Dendritic cell treated with granulocyte-macrophage colony-stimulating factor and Interleukin-4, amounts not matched to agents 40 ng/mL and 50 ng/mL, for 4 days (primary cell): Measurements from ENCODE around the gene DLL1.

Source experiments
- H3K27ac Mint-ChIP-seq: one replicate; pipeline ENCODE4 v1.8.0; 2022; ENCODE audit warnings: mild to moderate bottlenecking, mixed read lengths
- H3K27me3 Mint-ChIP-seq: one replicate; pipeline ENCODE4 v1.8.0; 2022; ENCODE audit warnings: mild to moderate bottlenecking, mixed read lengths
- H3K36me3 Mint-ChIP-seq: one replicate; pipeline ENCODE4 v1.8.0; 2022; ENCODE audit warnings: low read depth, mixed read lengths
- H3K4me1 Mint-ChIP-seq: one replicate; pipeline ENCODE4 v1.8.0; 2022; ENCODE audit warnings: low read depth, mixed read lengths
- H3K4me3 Mint-ChIP-seq: one replicate; pipeline ENCODE4 v1.8.0; 2022; ENCODE audit warnings: mild to moderate bottlenecking, moderate library complexity, mixed read lengths
- H3K9me3 Mint-ChIP-seq: one replicate; pipeline ENCODE4 v1.8.0; 2022; ENCODE audit warnings: mixed read lengths
- intact Hi-C: fragments of 100-400 bp; cut with micrococcal nuclease; formaldehyde crosslinking; loops from one replicate; pipeline ENCODE4 v1.15.0; 2022

DLL1 gene

DNA sequence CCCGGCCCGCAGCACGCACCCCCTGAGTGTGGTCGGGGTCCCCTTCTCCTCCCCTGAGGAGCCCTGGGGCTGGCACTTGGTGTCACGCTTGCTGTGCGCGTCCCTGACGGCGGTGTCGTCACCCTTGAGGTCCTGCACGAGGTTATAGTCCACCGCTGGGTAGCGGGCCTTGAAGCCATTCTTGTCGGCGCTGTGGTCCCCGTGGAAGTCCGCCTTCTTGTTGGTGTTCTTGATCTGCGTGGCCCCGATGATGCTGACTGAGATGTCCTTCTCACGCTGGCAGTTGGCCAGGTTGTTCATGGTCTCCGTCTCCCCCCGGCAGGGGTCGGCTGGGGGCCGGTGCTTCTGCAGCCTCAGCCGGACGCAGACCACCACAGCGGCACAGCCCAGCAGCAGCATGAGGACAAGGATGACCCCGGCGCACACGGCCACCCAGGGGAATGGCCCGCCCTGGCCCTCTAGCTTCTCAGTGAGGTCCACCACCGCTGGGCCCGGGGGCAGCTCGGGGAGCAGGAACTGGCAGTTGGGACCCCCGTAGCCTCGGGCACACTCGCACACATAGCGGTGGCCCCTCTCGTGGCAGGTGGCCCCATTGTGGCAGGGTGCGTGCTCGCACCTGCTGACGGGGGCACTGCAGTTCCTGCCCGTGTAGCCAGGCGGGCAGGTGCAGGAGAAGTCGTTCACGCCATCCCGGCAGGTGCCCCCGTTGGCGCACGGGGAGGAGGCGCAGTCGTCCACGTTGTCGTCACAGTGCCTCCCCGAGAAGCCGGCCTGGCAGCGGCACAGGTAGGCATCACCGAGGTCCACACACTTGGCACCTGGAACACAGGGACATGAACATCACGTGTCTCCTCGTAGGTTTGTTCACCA is 7.4 kb downstream of the DLL1 start:
- Mint-ChIP-seq H3K4me3 (no peak overlapping the region), H3K9me3 (no peaks in the 10 kb centered on the region), H3K27ac (no peak overlapping the region), H3K27me3 (peaks cover 60% of the 10 kb centered on the region), H3K4me1 (peaks cover 3% of the 10 kb centered on the region), H3K36me3 (no peaks in the 10 kb centered on the region)
- intact Hi-C loops = no loop called here

- Mint-ChIP-seq H3K4me3 (no peak overlapping the region), H3K27ac (no peak overlapping the region), H3K9me3 (no peaks in the 10 kb centered on the region), H3K27me3 (peaks cover 53% of the 10 kb centered on the region), H3K4me1 (peaks cover 5% of the 10 kb centered on the region), H3K36me3 (no peaks in the 10 kb centered on the region)
- intact Hi-C loops = no loop called here
Observed at GRCh38 chr6:170282512-170283158, 8.2 kb downstream of the DLL1 start.

- intact Hi-C loops = no loop called here
- no peaks in the 10 kb centered on the region for H3K36me3 Mint-ChIP-seq
- peaks cover 5% of the 10 kb centered on the region for H3K4me1 Mint-ChIP-seq
- no peaks in the 10 kb centered on the region for H3K9me3 Mint-ChIP-seq
- H3K27ac Mint-ChIP-seq = no peak overlapping the region
- H3K4me3 Mint-ChIP-seq = no peak overlapping the region
- H3K27me3 Mint-ChIP-seq = peaks cover 46% of the 10 kb centered on the region
Observed at GRCh38 chr6:170281331-170282292, 9.3 kb downstream of the DLL1 start.

DNA sequence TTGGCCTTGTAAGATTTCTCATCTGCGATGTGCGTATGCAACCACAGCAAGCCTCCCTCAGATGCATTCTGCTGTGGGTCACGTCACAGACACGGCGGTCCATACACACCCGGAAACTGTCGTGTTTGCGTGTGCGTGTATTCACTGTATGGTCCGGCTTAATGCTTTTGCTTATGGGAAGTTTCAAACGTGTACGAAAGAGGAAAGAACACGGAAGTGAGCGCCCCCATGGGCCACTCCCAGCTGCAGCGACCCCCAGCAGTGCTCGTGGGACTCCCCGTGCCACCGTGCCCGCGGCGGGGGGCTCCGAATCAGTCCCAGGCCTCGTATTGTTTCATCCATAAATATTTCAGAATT is 10.2 kb downstream of the DLL1 start:
- Mint-ChIP-seq H3K27me3 (peaks cover 37% of the 10 kb centered on the region), H3K27ac (no peak overlapping the region), H3K36me3 (no peaks in the 10 kb centered on the region), H3K4me1 (peaks cover 5% of the 10 kb centered on the region), H3K9me3 (no peaks in the 10 kb centered on the region), H3K4me3 (peak overlapping the region; percentile 44)
- intact Hi-C loops = no loop called here

- H3K4me3 Mint-ChIP-seq = peak overlapping the region; percentile 44
- no peak overlapping the region for H3K27ac Mint-ChIP-seq
- peaks cover 34% of the 10 kb centered on the region for H3K27me3 Mint-ChIP-seq
- H3K4me1 Mint-ChIP-seq = peaks cover 5% of the 10 kb centered on the region
- no peaks in the 10 kb centered on the region for H3K9me3 Mint-ChIP-seq
- intact Hi-C loops = no loop called here
- H3K36me3 Mint-ChIP-seq = no peaks in the 10 kb centered on the region
Observed at GRCh38 chr6:170279977-170280688, 10.7 kb downstream of the DLL1 start.

GRCh38 chr6:170279426-170279825 is 11.5 kb downstream of the DLL1 start:
- Mint-ChIP-seq H3K9me3 (no peaks in the 10 kb centered on the region), H3K27ac (no peak overlapping the region), H3K4me1 (peaks cover 5% of the 10 kb centered on the region), H3K4me3 (no peak overlapping the region), H3K27me3 (peaks cover 31% of the 10 kb centered on the region), H3K36me3 (no peaks in the 10 kb centered on the region)
- intact Hi-C loops = no loop called here

- Mint-ChIP-seq H3K27ac (no peak overlapping the region), H3K27me3 (peaks cover 30% of the 10 kb centered on the region)
- intact Hi-C loops = no loop called here
Observed at GRCh38 chr6:170278743-170279094, 12.2 kb downstream of the DLL1 start.

DNA sequence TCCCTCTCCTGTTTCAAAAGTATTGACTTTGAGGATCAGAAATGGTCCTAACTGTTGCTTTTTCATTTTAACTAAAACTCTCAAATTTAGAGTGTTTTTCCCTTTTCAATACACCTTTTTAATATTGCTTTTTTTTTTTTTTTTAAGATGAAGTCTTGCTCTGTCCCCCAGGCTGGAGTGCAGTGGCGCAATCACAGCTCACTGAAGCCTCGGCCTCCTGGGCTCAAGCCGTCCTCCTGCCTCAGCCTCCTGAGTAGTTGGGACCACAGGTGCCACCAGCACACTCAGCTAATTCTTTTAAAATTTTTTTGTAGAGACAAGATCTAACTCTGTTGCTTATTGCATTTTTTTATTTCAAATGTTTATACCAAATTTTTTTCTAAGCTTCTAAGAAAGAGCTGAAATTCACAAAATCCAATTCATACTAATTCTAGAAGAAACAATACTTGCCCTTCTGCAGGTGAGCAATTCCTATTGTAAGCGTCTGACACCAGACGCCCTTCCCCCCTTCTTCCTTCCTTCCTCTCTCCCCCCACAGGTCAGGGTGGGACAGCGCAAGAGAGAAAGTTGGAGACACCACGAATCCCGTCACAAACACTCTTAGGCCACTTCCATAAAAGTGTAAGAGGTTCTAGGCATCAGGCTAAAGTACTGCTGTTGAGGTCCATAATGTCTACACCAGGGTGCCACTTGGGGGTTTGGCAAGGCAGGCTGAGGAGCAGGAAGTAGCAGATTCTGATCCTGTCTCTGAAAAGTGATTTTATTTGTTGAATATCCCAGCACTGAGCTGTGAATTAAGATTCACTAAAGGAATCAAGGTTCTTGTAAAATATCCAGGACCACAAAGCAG is 12.8 kb downstream of the DLL1 start:
- Mint-ChIP-seq H3K4me3 (no peak overlapping the region), H3K27me3 (peaks cover 30% of the 10 kb centered on the region), H3K4me1 (peaks cover 5% of the 10 kb centered on the region), H3K36me3 (no peaks in the 10 kb centered on the region), H3K27ac (no peak overlapping the region), H3K9me3 (no peaks in the 10 kb centered on the region)
- intact Hi-C loops = no loop called here

More at GRCh38 chr6:170278743-170279094, 12.2 kb downstream of the DLL1 start:
- Mint-ChIP-seq H3K9me3 (no peaks in the 10 kb centered on the region), H3K4me1 (peaks cover 5% of the 10 kb centered on the region), H3K36me3 (no peaks in the 10 kb centered on the region), H3K4me3 (no peak overlapping the region)

DNA sequence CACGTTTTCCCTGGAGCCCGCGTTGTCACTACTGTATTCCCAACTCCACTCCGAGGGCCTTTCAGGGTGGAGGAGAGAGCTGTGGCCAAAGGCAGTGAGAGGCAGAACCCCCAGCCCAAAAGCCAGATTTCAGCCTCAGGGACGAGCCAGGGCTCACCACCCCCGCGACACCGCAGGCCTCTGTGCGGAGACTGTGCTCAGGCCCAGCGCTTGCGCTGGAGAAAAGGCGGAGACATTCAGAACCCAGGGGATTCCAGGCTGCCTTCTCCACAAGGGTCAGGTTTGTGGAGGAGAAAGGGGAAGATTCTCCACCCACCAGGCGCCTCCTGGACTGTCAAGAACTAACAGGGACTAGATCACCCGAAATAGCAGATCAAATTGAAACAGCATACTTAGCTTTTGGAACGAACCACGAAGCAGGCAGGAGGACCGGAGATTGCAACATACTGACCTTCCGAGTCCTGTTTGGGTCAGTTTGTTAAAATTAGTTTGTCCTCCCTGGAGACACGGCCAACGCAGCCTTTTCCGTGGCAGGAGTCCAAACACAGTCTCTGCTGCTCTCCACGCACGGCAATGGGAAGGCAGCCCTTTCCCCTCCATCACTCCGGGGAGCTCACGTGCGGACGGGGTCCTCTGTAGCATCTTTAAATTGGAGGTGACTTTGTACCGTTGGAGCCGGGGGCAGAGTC is 14.4 kb downstream of the DLL1 start:
- Mint-ChIP-seq H3K9me3 (no peaks in the 10 kb centered on the region), H3K36me3 (no peaks in the 10 kb centered on the region), H3K27ac (no peak overlapping the region), H3K4me1 (peaks cover 18% of the 10 kb centered on the region), H3K4me3 (no peak overlapping the region), H3K27me3 (peaks cover 34% of the 10 kb centered on the region)
- intact Hi-C loops = no loop called here

DNA sequence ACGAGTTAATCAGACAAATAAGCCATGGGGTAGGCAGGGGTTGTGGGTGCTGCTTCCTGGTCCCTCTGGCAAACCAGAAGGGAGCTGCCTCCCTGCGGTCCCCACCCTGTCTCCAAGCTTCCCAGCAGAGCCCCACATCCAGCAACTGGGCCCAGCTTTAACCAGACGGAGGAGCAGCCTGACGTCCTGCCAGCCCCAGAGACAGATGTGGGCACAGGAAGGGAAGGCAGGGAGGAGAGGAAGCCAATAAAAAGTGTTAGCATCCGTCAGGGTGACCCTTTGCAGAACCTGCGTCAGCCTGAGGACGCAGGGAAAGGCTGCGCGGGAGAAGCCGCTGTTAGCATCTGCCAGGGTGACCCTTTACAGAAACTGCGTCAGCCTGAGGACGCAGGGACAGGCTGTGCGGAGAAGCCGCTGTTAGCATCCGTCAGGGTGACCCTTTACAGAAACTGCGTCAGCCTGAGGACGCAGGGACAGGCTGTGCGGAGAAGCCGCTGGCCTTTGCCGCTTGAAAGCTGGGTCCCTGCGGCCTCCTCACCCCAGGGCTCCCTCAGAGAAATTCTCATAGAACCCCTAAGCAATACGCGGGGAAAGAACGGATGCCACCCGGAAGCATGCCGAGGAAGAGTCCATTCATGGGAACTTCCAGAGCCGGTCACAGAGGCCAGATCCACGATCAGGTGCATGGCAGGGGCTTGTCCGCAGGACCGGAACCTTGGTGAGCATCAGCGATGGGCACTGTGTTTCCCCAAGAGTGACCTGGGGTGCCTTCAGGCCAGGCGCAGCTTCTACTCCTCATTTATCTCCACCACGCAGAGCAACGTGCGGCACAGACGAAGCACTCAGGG is 15.9 kb downstream of the DLL1 start:
- Mint-ChIP-seq H3K27ac (no peak overlapping the region), H3K36me3 (no peaks in the 10 kb centered on the region), H3K9me3 (no peaks in the 10 kb centered on the region), H3K4me1 (peaks cover 24% of the 10 kb centered on the region), H3K27me3 (peaks cover 27% of the 10 kb centered on the region), H3K4me3 (no peak overlapping the region)
- intact Hi-C loops = no loop called here

GRCh38 chr6:170273681-170274080 is 17.2 kb downstream of the DLL1 start:
- Mint-ChIP-seq H3K36me3 (no peaks in the 10 kb centered on the region), H3K9me3 (no peaks in the 10 kb centered on the region), H3K4me3 (no peak overlapping the region), H3K27ac (no peak overlapping the region), H3K4me1 (peaks cover 24% of the 10 kb centered on the region), H3K27me3 (peaks cover 22% of the 10 kb centered on the region)
- intact Hi-C loops = no loop called here

DNA sequence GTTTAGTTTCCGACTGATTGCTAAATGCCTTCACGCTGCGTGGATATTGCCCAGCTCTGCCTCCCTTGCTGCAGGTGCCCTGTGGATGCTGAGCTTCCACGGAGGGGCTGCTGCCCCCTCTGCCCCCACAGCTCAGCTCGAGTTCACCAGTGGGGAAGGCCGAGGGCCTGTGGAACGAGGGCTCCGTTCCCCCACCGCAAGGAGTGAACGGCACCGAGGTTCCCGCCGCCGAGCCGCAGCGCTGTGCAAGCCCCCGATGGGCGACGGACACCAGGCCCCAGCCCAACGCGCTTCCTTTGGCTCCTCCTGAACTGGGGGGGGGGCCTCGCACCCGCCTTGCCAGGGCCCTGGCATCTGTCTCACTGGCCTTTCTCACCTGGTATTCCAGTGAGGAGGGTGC is 17.7 kb downstream of the DLL1 start:
- Mint-ChIP-seq H3K4me1 (peaks cover 20% of the 10 kb centered on the region), H3K27me3 (peaks cover 21% of the 10 kb centered on the region), H3K9me3 (no peaks in the 10 kb centered on the region), H3K36me3 (no peaks in the 10 kb centered on the region), H3K4me3 (no peak overlapping the region), H3K27ac (no peak overlapping the region)
- intact Hi-C loops = no loop called here
